Endodermal cell (in vitro differentiated cells): ENCODE results near the gene RFESD. TPM values are rescaled to one million over a fixed set of nuclear protein-coding genes. Genes with fewer than 3 reads are reported as not detected.

Experiments used
- DNase-seq: peaks from one replicate; pipeline ENCODE4 v3.0.0-alpha.2; 2017
- H3K27ac ChIP-seq: 2 replicates; pipeline ENCODE4 v1.5.1; 2013; ENCODE audit warnings: mild to moderate bottlenecking, low read depth, low read length, moderate library complexity
- H3K27me3 ChIP-seq: 2 replicates; pipeline ENCODE4 v1.6.1; 2013; ENCODE audit warnings: mild to moderate bottlenecking, low read length, moderate library complexity; ENCODE audit not compliant: insufficient read depth, control insufficient read depth, poor library complexity, severe bottlenecking
- H3K36me3 ChIP-seq: 2 replicates; pipeline ENCODE4 v1.7.0; 2013; ENCODE audit warnings: mild to moderate bottlenecking, low read length, moderate library complexity; ENCODE audit not compliant: control insufficient read depth, insufficient read depth
- H3K4me1 ChIP-seq: one replicate; pipeline ENCODE4 v1.7.0; 2013; ENCODE audit warnings: low read length; ENCODE audit not compliant: control insufficient read depth, insufficient read depth
- H3K4me3 ChIP-seq: 2 replicates; pipeline ENCODE4 v1.5.1; 2013; ENCODE audit warnings: mild to moderate bottlenecking, low read length, moderate library complexity
- H3K9ac ChIP-seq: 2 replicates; pipeline ENCODE4 v1.6.1; 2013; ENCODE audit warnings: mild to moderate bottlenecking, low read length, moderate library complexity; ENCODE audit not compliant: poor library complexity, severe bottlenecking; ENCODE audit errors: extremely low read depth
- H3K9me3 ChIP-seq: 2 replicates; pipeline ENCODE4 v1.6.1; 2013; ENCODE audit warnings: mild to moderate bottlenecking, low read length, moderate library complexity; ENCODE audit not compliant: control insufficient read depth
- H3K27ac Mint-ChIP-seq: 2 replicates; pipeline ENCODE4 v1.8.0; 2020; ENCODE audit warnings: mixed read lengths
- H3K27me3 Mint-ChIP-seq: 2 replicates; pipeline ENCODE4 v1.8.0; 2021; ENCODE audit warnings: mild to moderate bottlenecking, mixed read lengths; ENCODE audit not compliant: insufficient read depth
- H3K36me3 Mint-ChIP-seq: 2 replicates; pipeline ENCODE4 v1.8.0; 2020; ENCODE audit warnings: low read depth, mixed read lengths
- H3K4me1 Mint-ChIP-seq: 2 replicates; pipeline ENCODE4 v1.8.0; 2020; ENCODE audit warnings: mixed read lengths
- H3K4me3 Mint-ChIP-seq: 2 replicates; pipeline ENCODE4 v1.8.0; 2020; ENCODE audit warnings: mild to moderate bottlenecking, moderate library complexity, mixed read lengths
- H3K9me3 Mint-ChIP-seq: 2 replicates; pipeline ENCODE4 v1.8.0; 2020; ENCODE audit warnings: mild to moderate bottlenecking, mixed read lengths
- WGBS, 2 experiments: methylation state at CpG; one replicate each; pipeline versions ENCODE4 v1.1.5 to v1.1.7; 2013; ENCODE audit warnings: missing lambda C conversion rate in 2 of 2, mixed read lengths in 1 of 2; ENCODE audit not compliant: insufficient coverage in 1 of 2, insufficient read length in 1 of 2; 5-methylcytosine and 5-hydroxymethylcytosine counted together
- total RNA-seq, 2 donors: library from RNA; stranded (reverse); fragmentation: NEBNext Ultra II Directional in 1 of 2; extraction: Animal tissue kit (Norgen Biotek cat#: 25700) in 1 of 2; gene quantifications; 2 replicates in 1 of 2; 3 replicates in 1 of 2; pipeline ENCODE4 v1.2.1, GENCODE V29; 2021
- TF ChIP-seq, protein P1 (sequence below): fragments of 200-600 bp; sonication (generic); conservative IDR thresholded peaks from 2 replicates; pipeline ENCODE4 v1.5.0; 2021; ENCODE audit warnings: antibody characterized with exemption, mild to moderate bottlenecking

RFESD gene
- total RNA-seq, 2 donors from 2014 or later = 7.1 to 13.7 TPM

DNA sequence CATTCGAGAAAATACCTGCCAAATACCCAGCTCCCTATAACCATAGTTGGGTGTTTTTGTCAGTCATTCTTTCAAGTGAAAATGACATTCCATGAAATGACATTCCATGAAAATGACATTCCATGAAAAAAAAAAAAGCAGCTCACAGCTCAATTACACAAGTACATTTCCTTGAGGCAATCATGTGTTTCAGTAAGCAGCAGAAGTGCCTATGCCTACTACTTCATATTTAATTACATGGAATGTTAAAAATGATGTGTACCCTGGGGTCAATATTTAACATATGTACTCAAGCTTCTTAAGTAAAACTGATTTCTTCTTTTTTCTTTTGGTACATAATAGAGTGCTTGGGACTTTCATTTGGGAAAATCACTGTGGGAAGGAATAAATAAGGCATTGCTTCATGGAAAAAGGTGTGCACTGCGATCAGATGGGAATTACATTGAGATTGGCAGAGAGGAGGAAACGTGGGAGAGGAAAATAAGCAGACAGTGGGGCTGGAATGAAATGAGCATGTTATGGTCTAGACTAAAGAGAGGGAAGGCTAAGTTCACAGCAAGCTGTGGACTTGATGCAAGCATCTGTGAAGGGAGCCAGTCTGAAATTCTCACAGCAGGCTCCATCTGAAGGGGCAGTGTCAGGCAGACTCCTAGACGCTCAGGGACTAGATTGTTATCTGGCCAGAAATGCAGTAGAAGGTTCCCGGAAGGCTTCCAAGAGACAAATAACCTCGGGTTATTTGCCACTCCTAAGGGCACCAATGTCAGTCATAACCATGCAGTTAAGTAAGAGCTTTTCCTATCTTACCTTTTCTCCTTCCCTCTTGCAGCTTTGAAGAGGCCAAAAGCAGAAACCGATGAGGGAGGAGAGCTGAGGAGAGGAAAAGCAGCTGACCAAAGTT lies 51.5 kb downstream of the RFESD start:
- Histone ChIP-seq H3K27me3 (no peaks in the 10 kb centered on the region), H3K4me3 (peak overlapping the region; percentile 64), H3K27ac (peak overlapping the region; percentile 28), H3K9ac (no peak overlapping the region), H3K9me3 (peaks cover 10% of the 10 kb centered on the region), H3K4me1 (peaks cover 14% of the 10 kb centered on the region), H3K36me3 (no peaks in the 10 kb centered on the region)
- no peaks in the 10 kb centered on the region for H3K9me3 Mint-ChIP-seq
- no peak overlapping the region for H3K4me3 Mint-ChIP-seq
- H3K4me1 Mint-ChIP-seq = peaks cover 29% of the 10 kb centered on the region
- DNase-seq = peak; percentile 53
- peaks cover 2% of the 10 kb centered on the region for H3K36me3 Mint-ChIP-seq
- TF ChIP-seq, protein P1, sequence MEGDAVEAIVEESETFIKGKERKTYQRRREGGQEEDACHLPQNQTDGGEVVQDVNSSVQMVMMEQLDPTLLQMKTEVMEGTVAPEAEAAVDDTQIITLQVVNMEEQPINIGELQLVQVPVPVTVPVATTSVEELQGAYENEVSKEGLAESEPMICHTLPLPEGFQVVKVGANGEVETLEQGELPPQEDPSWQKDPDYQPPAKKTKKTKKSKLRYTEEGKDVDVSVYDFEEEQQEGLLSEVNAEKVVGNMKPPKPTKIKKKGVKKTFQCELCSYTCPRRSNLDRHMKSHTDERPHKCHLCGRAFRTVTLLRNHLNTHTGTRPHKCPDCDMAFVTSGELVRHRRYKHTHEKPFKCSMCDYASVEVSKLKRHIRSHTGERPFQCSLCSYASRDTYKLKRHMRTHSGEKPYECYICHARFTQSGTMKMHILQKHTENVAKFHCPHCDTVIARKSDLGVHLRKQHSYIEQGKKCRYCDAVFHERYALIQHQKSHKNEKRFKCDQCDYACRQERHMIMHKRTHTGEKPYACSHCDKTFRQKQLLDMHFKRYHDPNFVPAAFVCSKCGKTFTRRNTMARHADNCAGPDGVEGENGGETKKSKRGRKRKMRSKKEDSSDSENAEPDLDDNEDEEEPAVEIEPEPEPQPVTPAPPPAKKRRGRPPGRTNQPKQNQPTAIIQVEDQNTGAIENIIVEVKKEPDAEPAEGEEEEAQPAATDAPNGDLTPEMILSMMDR = no peak
- H3K27me3 Mint-ChIP-seq = no peaks in the 10 kb centered on the region
- 82 to 87% methylated on average over 5 to 7 of the region's 7 CpGs for WGBS, 2 experiments
- no peak overlapping the region for H3K27ac Mint-ChIP-seq

DNA sequence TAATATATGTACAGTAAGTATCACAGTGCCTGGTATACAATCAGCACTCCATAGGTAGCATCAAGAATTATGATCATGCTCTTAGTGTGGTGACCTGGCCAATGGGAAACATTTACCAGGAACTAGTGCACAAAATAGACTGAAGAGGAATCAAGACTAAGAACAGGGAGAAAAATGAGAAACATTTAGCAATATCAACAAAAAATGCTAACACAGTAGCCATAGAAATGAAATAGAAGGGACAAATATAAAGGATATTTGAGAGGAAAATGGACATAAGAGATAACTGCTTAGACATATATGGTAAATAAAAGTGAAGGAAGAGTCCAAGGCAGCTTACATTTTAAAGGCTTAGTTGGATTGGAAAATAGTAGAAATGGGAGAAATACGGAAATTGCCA lies 52.8 kb downstream of the RFESD start:
- no peak overlapping the region for H3K4me3 Mint-ChIP-seq
- no peak overlapping the region for H3K27ac ChIP-seq
- H3K4me1 ChIP-seq = peaks cover 13% of the 10 kb centered on the region
- no peaks in the 10 kb centered on the region for H3K27me3 Mint-ChIP-seq
- H3K4me3 ChIP-seq = no peak overlapping the region
- H3K9me3 ChIP-seq = peaks cover 14% of the 10 kb centered on the region
- no peaks in the 10 kb centered on the region for H3K36me3 ChIP-seq
- peaks cover 2% of the 10 kb centered on the region for H3K36me3 Mint-ChIP-seq
- H3K4me1 Mint-ChIP-seq = peaks cover 29% of the 10 kb centered on the region
- H3K27me3 ChIP-seq = no peaks in the 10 kb centered on the region
- DNase-seq = no peak
- no peaks in the 10 kb centered on the region for H3K9me3 Mint-ChIP-seq
- TF ChIP-seq, protein P1 = no peak
- no peak overlapping the region for H3K9ac ChIP-seq
- no peak overlapping the region for H3K27ac Mint-ChIP-seq
- 86 to 100% methylated on average over 1 of the region's 1 CpG for WGBS, 2 experiments

DNA sequence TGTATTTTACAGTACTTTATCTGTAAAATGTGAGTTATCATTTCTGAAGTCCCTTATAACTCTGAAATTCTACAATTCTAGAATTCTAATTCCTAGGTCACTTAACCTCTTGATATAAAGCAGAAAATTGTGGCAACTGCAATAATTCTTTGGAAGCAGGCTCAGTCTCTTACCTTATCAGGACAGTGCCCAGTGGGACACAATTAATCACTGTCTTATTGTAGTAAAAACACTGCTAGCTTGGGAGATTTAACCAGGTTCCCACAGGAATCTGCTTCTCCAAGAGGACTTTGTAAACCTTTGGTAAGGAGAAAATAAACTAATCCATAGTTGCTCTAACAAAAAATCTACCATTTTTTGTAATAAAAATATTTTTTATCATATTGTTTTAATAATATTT lies 54.5 kb downstream of the RFESD start:
- H3K9ac ChIP-seq = no peak overlapping the region
- Mint-ChIP-seq H3K4me3 (no peak overlapping the region), H3K9me3 (peaks cover 7% of the 10 kb centered on the region), H3K36me3 (peaks cover 2% of the 10 kb centered on the region), H3K27ac (no peak overlapping the region), H3K27me3 (no peaks in the 10 kb centered on the region), H3K4me1 (peaks cover 29% of the 10 kb centered on the region)
- H3K4me1 ChIP-seq = peaks cover 13% of the 10 kb centered on the region
- H3K4me3 ChIP-seq = no peak overlapping the region
- H3K9me3 ChIP-seq = peaks cover 29% of the 10 kb centered on the region
- no peaks in the 10 kb centered on the region for H3K27me3 ChIP-seq
- DNase-seq = no peak
- no peaks in the 10 kb centered on the region for H3K36me3 ChIP-seq
- no peak overlapping the region for H3K27ac ChIP-seq
- TF ChIP-seq, protein P1 = no peak
